Endodermal cell (in vitro differentiated cells): ENCODE data around the gene NID2. TPM values are rescaled to one million over a fixed set of nuclear protein-coding genes. Genes with fewer than 3 reads are reported as not detected.
A peak's percentile ranks its signal among the peaks of the same experiment; 100 is the strongest.

ENCODE experiments used
- DNase-seq: peaks from one replicate; pipeline ENCODE4 v3.0.0-alpha.2; 2017
- H3K27ac ChIP-seq: 2 replicates; pipeline ENCODE4 v1.5.1; 2013; ENCODE audit warnings: mild to moderate bottlenecking, low read depth, low read length, moderate library complexity
- H3K27me3 ChIP-seq: 2 replicates; pipeline ENCODE4 v1.6.1; 2013; ENCODE audit warnings: mild to moderate bottlenecking, low read length, moderate library complexity; ENCODE audit not compliant: insufficient read depth, control insufficient read depth, poor library complexity, severe bottlenecking
- H3K36me3 ChIP-seq: 2 replicates; pipeline ENCODE4 v1.7.0; 2013; ENCODE audit warnings: mild to moderate bottlenecking, low read length, moderate library complexity; ENCODE audit not compliant: control insufficient read depth, insufficient read depth
- H3K4me1 ChIP-seq: one replicate; pipeline ENCODE4 v1.7.0; 2013; ENCODE audit warnings: low read length; ENCODE audit not compliant: control insufficient read depth, insufficient read depth
- H3K4me3 ChIP-seq: 2 replicates; pipeline ENCODE4 v1.5.1; 2013; ENCODE audit warnings: mild to moderate bottlenecking, low read length, moderate library complexity
- H3K9ac ChIP-seq: 2 replicates; pipeline ENCODE4 v1.6.1; 2013; ENCODE audit warnings: mild to moderate bottlenecking, low read length, moderate library complexity; ENCODE audit not compliant: poor library complexity, severe bottlenecking; ENCODE audit errors: extremely low read depth
- H3K9me3 ChIP-seq: 2 replicates; pipeline ENCODE4 v1.6.1; 2013; ENCODE audit warnings: mild to moderate bottlenecking, low read length, moderate library complexity; ENCODE audit not compliant: control insufficient read depth
- H3K27ac Mint-ChIP-seq: 2 replicates; pipeline ENCODE4 v1.8.0; 2020; ENCODE audit warnings: mixed read lengths
- H3K27me3 Mint-ChIP-seq: 2 replicates; pipeline ENCODE4 v1.8.0; 2021; ENCODE audit warnings: mild to moderate bottlenecking, mixed read lengths; ENCODE audit not compliant: insufficient read depth
- H3K36me3 Mint-ChIP-seq: 2 replicates; pipeline ENCODE4 v1.8.0; 2020; ENCODE audit warnings: low read depth, mixed read lengths
- H3K4me1 Mint-ChIP-seq: 2 replicates; pipeline ENCODE4 v1.8.0; 2020; ENCODE audit warnings: mixed read lengths
- H3K4me3 Mint-ChIP-seq: 2 replicates; pipeline ENCODE4 v1.8.0; 2020; ENCODE audit warnings: mild to moderate bottlenecking, moderate library complexity, mixed read lengths
- H3K9me3 Mint-ChIP-seq: 2 replicates; pipeline ENCODE4 v1.8.0; 2020; ENCODE audit warnings: mild to moderate bottlenecking, mixed read lengths
- CTCF ChIP-seq: fragments of 200-600 bp; sonication (generic); conservative IDR thresholded peaks from 2 replicates; pipeline ENCODE4 v1.5.0; 2021; ENCODE audit warnings: antibody characterized with exemption, mild to moderate bottlenecking
- WGBS, 2 experiments: methylation state at CpG; one replicate each; pipeline versions ENCODE4 v1.1.5 to v1.1.7; 2013; ENCODE audit warnings: missing lambda C conversion rate in 2 of 2, mixed read lengths in 1 of 2; ENCODE audit not compliant: insufficient coverage in 1 of 2, insufficient read length in 1 of 2; 5-methylcytosine and 5-hydroxymethylcytosine counted together
- total RNA-seq, 2 donors: library from RNA; stranded (reverse); fragmentation: NEBNext Ultra II Directional in 1 of 2; extraction: Animal tissue kit (Norgen Biotek cat#: 25700) in 1 of 2; gene quantifications; 2 replicates in 1 of 2; 3 replicates in 1 of 2; pipeline ENCODE4 v1.2.1, GENCODE V29; 2021

NID2 gene
- total RNA-seq, 2 donors from 2014 or later, result 1.7 to 2.9 TPM

- no peaks in the 10 kb centered on the region for H3K27me3 Mint-ChIP-seq
- DNase-seq, result no peak
- Histone ChIP-seq H3K36me3 (peaks cover 58% of the 10 kb centered on the region), H3K9me3 (no peaks in the 10 kb centered on the region), H3K4me1 (no peaks in the 10 kb centered on the region), H3K27ac (no peak overlapping the region), H3K27me3 (no peaks in the 10 kb centered on the region), H3K9ac (no peak overlapping the region), H3K4me3 (no peak overlapping the region)
- H3K9me3 Mint-ChIP-seq, result no peaks in the 10 kb centered on the region
- TF ChIP-seq CTCF, result no peak
- peak overlapping the region; percentile 14 for H3K27ac Mint-ChIP-seq
- WGBS, 2 experiments, result 94 to 95% methylated on average over 5 to 9 of the region's 9 CpGs
- peaks cover 32% of the 10 kb centered on the region for H3K36me3 Mint-ChIP-seq
- H3K4me3 Mint-ChIP-seq, result no peak overlapping the region
- H3K4me1 Mint-ChIP-seq, result peaks cover 29% of the 10 kb centered on the region
These were observed 57.3 kb downstream of the NID2 start for GRCh38 chr14:52011523-52011922.

- Histone ChIP-seq H3K4me3 (no peak overlapping the region), H3K27ac (no peak overlapping the region), H3K27me3 (no peaks in the 10 kb centered on the region), H3K4me1 (no peaks in the 10 kb centered on the region), H3K9ac (no peak overlapping the region), H3K36me3 (peaks cover 71% of the 10 kb centered on the region), H3K9me3 (no peaks in the 10 kb centered on the region)
- peaks cover 45% of the 10 kb centered on the region for H3K36me3 Mint-ChIP-seq
- H3K4me1 Mint-ChIP-seq, result peaks cover 30% of the 10 kb centered on the region
- TF ChIP-seq CTCF, result no peak
- no peaks in the 10 kb centered on the region for H3K9me3 Mint-ChIP-seq
- WGBS, 2 experiments, result 96 to 98% methylated on average over 3 of the region's 3 CpGs
- DNase-seq, result no peak
- no peak overlapping the region for H3K27ac Mint-ChIP-seq
- no peaks in the 10 kb centered on the region for H3K27me3 Mint-ChIP-seq
- no peak overlapping the region for H3K4me3 Mint-ChIP-seq
These were observed 58.6 kb downstream of the NID2 start for GRCh38 chr14:52010173-52010693.

GRCh38 chr14:52008136-52008535 lies 60.7 kb downstream of the NID2 start:
- no peaks in the 10 kb centered on the region for H3K27me3 Mint-ChIP-seq
- H3K27ac ChIP-seq, result no peak overlapping the region
- no peak for DNase-seq
- H3K9me3 Mint-ChIP-seq, result no peaks in the 10 kb centered on the region
- H3K27ac Mint-ChIP-seq, result no peak overlapping the region
- TF ChIP-seq CTCF, result no peak
- H3K4me1 Mint-ChIP-seq, result peaks cover 19% of the 10 kb centered on the region
- H3K9me3 ChIP-seq, result no peaks in the 10 kb centered on the region
- WGBS, 2 experiments, result 85 to 94% methylated on average over 3 to 4 of the region's 4 CpGs
- H3K36me3 ChIP-seq, result peaks cover 92% of the 10 kb centered on the region
- peaks cover 64% of the 10 kb centered on the region for H3K36me3 Mint-ChIP-seq
- no peak overlapping the region for H3K9ac ChIP-seq
- no peak overlapping the region for H3K4me3 ChIP-seq
- H3K27me3 ChIP-seq, result no peaks in the 10 kb centered on the region
- peaks cover 2% of the 10 kb centered on the region for H3K4me1 ChIP-seq
- H3K4me3 Mint-ChIP-seq, result no peak overlapping the region
